ENCODE results near the gene NAA15.
"Not testable (repeated sequence)": the region's sequence is repeated elsewhere in the genome, so short reads cannot be mapped to it uniquely, and the experiment has no call there.

The NAA15 gene

GRCh38 chr4:139299536-139299935 lies 1.8 kb upstream of the NAA15 start:
- no peak for DNase-seq

DNA sequence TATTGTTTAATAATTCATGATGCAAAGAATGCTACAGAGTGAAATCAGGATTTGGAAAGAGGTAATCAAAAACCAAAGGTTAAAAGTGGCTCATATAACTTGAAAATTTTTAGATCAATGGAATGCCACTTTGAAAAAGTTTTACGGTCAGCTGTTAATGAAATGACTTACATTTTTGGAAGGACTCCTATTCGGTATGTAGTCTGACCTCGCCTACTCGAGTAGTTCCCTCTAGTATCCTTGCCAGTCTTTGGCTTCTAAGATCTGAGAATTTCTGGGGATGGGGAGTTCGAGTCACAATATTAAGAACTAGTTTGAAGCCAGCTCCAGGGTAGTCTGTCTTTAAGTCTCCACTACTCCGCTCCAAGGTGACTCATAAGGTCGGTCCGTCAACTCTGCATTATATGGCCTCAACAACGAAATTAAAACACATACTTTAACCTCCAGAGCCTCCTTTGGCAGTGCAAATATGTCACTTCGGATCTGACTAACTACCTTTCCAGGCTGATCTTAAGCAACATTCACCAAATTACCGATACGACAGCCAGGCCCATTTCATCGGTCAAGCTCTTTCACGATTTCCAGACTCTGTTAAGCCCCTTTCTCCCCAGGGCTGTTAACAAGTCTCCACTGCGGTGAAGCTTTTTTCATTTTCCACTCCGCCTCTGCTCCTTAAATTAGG lies 733 bp upstream of the NAA15 start:
- DNase-seq, result no peak

GRCh38 chr4:139301821-139302611 lies 711 bp downstream of the NAA15 start, which contains the start of gene NDUFC1:
TSS of gene NDUFC1 (minus strand) at chr4:139302477. CDS start at chr4:139295798, 6,679 bp downstream.
- peak; percentile 27 to 50 (median 38) for DNase-seq

GRCh38 chr4:139304920-139305319 lies 3.6 kb downstream of the NAA15 start:
- no peak for DNase-seq

- no peak for DNase-seq
Observed at GRCh38 chr4:139311909-139312308, 10.6 kb downstream of the NAA15 start.

- DNase-seq, result no peak
Observed at GRCh38 chr4:139312552-139313332, 11.4 kb downstream of the NAA15 start.

DNA sequence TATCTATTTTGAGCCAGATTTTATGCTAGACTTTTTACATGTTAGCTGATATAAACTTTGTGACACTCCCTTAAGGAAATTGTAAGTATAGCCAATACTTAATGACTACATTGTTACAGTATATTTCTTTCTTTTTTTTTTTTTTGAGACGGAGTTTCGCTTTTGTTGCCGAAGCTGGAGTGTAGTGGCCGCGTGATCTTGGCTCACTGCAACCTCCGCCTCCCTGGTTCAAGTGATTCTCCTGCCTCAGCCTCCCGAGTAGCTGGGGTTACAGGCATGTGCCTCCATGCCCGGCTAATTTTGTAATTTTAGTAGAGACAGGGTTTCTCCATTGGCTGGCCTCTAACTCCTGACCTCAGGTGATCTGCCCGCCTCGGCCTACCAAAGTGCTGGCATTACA lies 12.1 kb downstream of the NAA15 start:
- DNase-seq, result not testable (repeated sequence)

DNA sequence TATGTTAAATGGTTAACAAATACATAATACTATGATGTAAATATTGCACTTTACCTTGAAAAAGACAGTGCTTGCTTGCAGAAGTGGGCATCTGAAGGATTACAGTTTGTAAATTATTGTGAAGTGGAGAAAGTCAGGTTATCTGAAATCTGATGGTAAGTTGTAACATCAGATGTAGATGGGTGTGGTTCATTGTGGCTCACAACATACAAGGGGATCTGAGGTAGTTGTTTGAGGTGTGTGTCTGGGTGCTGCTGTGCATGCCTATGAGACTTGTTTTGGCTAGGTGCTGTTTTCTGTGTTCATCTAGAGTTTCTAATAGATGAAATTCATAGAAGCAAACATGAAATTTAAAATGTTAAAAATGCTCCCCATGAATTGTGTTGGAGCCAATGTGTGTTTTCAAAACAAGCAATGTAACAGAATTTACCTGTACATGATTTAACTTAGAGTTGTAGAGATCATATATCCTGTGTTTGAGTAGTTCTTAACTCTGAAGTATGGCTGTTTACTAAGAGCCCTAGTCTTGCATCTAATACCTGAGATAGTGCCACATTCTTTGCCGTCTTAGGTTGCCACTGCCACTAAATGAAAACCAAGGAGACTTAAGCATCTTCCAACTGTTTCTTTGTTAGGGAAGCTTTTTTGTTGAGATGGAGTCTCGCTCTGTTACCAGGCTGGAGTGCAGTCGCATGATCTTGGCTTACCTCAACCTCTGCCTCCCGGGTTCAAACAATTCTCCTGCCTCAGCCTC lies 12.9 kb downstream of the NAA15 start:
- no peak for DNase-seq

GRCh38 chr4:139315221-139315675 lies 13.9 kb downstream of the NAA15 start:
- DNase-seq, result no peak

GRCh38 chr4:139316733-139317132 lies 15.4 kb downstream of the NAA15 start:
- no peak for DNase-seq

- DNase-seq, result no peak
Observed at GRCh38 chr4:139317635-139318034, 16.3 kb downstream of the NAA15 start.

- DNase-seq, result no peak
Observed at GRCh38 chr4:139319571-139319970, 18.3 kb downstream of the NAA15 start.

DNA sequence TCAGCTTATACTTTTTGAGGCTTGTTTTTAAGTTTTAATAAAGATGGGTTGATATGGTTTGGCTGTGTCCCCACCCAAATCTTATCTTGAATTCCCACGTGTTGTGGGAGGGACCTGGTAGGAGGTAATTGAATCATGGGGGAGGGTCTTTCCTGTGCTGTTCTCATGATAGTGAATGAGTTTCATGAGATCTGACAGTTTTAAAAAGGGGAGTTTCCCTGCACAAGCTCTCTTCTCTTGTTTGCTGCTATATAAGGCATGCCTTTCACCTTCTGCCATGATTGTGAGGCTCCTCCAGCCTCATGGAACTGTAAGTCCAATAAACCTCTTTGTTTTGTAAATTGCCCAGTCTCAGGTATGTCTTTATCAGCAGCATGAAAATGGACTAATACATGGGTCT lies 20.8 kb downstream of the NAA15 start:
- DNase-seq, result not testable (repeated sequence)

DNA sequence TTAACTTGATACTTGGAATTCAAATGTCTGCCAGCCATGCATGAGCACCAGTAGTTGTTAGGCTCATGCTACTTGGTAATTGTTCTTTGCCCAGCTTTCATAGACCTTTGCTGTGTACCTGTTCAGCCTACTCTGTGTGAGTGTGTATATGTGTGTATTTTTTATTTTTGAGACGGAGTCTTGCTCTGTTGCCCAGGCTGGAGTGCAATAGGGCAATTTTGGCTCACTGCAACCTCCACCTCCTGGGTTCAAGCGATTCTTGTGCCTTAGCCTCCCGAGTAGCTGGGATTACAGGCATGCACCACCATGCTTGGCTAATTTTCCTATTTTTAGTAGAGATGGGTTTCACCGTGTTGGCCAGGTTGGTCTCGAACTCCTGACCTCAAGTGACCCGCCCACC lies 21.2 kb downstream of the NAA15 start:
- DNase-seq, result not testable (repeated sequence)

GRCh38 chr4:139324620-139325019 lies 23.3 kb downstream of the NAA15 start:
- DNase-seq, result no peak

DNA sequence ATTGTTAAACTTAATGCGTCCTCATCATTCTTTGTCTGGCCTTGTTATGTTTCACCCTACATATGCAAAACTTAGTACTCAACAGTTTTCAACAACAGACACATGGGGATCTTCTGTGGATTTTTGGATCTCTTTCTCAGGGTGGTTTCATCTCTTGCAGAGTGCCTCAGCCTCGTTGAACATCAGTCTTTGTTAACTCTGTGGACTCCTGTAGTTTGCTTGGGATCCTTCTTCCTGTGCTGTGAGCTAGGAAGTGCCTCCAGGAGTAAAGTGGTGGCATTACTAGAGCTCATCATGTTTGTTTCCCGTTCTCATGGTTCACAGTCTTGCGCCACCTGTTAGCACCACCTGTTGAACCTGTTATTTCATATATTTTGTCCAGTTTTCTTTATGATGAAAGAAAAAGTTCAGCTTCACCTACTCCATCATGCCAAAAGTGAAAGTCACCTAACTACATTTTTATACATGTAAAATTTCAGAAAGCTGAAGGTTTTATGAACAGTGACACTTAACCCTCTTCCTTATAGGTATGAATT lies 28.4 kb downstream of the NAA15 start:
- DNase-seq, result no peak

- no peak for DNase-seq
Observed at GRCh38 chr4:139330283-139330682, 29.0 kb downstream of the NAA15 start.

GRCh38 chr4:139331185-139331584 lies 29.9 kb downstream of the NAA15 start:
- DNase-seq, result no peak

DNA sequence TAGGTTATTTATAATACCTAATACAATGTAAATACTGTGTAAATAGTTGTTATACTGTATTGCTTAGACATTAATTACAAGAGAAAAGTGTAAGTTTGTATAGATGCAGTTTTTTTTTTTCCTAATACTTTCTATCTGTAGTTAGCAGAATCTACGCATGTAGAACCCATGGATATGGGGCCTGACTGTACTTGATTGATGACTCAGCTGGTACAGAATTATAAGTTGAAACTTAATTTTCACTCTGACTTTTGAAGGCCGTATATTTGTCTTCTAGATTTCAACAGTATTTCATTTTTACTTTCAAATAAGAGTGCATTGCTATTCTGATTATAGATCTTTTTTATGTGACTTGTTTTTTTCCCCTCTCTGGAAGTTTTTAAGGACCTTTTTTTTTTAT lies 31.7 kb downstream of the NAA15 start:
- DNase-seq, result no peak

- no peak for DNase-seq
Observed at GRCh38 chr4:139337612-139338011, 36.3 kb downstream of the NAA15 start.

- DNase-seq, result no peak
Observed at GRCh38 chr4:139361301-139361700, 60.0 kb downstream of the NAA15 start.

DNA sequence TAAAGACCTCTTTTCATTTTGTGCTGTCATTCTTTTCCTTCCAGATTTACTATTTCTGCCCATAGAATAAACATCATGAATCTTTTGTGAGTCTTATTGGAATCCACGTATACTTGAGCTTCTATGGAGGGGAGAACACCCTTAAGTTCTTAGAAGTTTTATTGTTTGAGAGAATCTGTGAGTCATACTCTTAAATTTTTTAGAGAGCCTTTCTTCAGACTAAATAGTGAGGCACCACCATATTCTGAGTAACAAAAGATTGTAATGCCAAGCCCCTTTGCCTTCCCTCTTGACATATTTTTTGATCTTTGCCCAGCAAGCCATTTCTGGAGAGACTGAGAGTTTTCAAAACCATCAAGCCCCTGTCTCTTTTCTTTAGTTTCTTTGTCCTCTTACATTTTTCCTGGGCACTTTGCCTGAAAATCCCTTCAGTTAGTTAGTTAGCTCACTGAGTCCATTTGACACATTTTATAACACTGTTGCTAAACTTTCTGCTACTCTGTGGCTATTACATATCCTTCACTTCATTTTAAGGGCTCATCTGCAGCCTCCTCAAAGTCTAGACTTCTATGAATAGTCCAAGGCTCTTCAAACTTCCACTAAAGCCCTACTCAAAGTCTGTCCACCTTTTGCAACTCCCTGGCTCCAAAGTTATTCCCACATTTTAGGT lies 66.3 kb downstream of the NAA15 start:
- DNase-seq, result no peak
